H1 (cell line): Measurements from ENCODE around the gene SLC27A1. TPM values are rescaled to one million over a fixed set of nuclear protein-coding genes. Genes with fewer than 3 reads are reported as not detected.

Experiments
- CTCF ChIA-PET: fragments of 300-600 bp; sonication (Branson Sonifier 250); formaldehyde crosslinking; loops from one replicate; lab custom pipeline; 2021; ENCODE audit not compliant: partially characterized antibody; lab: Charles Lee
- POLR2A ChIA-PET: fragments of 300-600 bp; sonication (Branson Sonifier 250); formaldehyde crosslinking; loops from one replicate; lab custom pipeline; 2021; ENCODE audit warnings: inconsistent platforms; ENCODE audit not compliant: partially characterized antibody; lab: Charles Lee
- DNase-seq, 2 experiments: peaks; one replicate each; pipeline versions ENCODE4 v3.0.0 to v3.0.0-alpha.2; 2010 to 2022; ENCODE audit warnings: low spot score in 2 of 2, low read depth in 1 of 2, mixed read lengths in 1 of 2
- FAIRE-seq: peaks from 2 replicates; lab custom pipeline; 2011; peaks lifted over from hg19 to GRCh38; lab: Jason Lieb, UNC
- H2AFZ ChIP-seq: 2 replicates; pipeline ENCODE4 v1.8.1; 2012; ENCODE audit warnings: low read length, inconsistent platforms
- H2AK5ac ChIP-seq: 2 replicates; pipeline ENCODE4 v1.6.1; 2013; ENCODE audit warnings: low read depth, low read length
- H2BK120ac ChIP-seq: replicated peaks from 2 replicates; pipeline ENCODE3; 2013; ENCODE audit warnings: low read depth, low read length, inconsistent platforms
- H2BK12ac ChIP-seq: 2 replicates; pipeline ENCODE4 v1.6.1; 2013; ENCODE audit warnings: low read depth, low read length
- H2BK15ac ChIP-seq: 2 replicates; pipeline ENCODE4 v1.6.1; 2013; ENCODE audit warnings: low read length
- H2BK20ac ChIP-seq: 2 replicates; pipeline ENCODE4 v1.6.1; 2013; ENCODE audit warnings: low read length
- H2BK5ac ChIP-seq: 2 replicates; pipeline ENCODE4 v1.6.1; 2013; ENCODE audit warnings: low read depth, low read length
- H3K14ac ChIP-seq: 2 replicates; pipeline ENCODE4 v1.6.1; 2013; ENCODE audit warnings: inconsistent platforms; ENCODE audit not compliant: insufficient read length
- H3K18ac ChIP-seq: 2 replicates; pipeline ENCODE4 v1.6.1; 2013; ENCODE audit warnings: low read length; ENCODE audit errors: extremely low read depth
- H3K23ac ChIP-seq: 2 replicates; pipeline ENCODE4 v1.6.1; 2013; ENCODE audit warnings: inconsistent platforms; ENCODE audit not compliant: insufficient read length
- H3K23me2 ChIP-seq: 2 replicates; pipeline ENCODE4 v1.6.1; 2013; ENCODE audit warnings: low read depth, low read length
- H3K27ac ChIP-seq: 2 replicates; pipeline ENCODE4 v1.6.1; 2011; ENCODE audit warnings: low read depth, low read length, inconsistent platforms
- H3K27me3 ChIP-seq, 4 experiments: replicated peaks in 1 of 4; 1 replicate in 1 of 4; 2 replicates in 3 of 4; pipeline versions ENCODE4 v1.6.1 to v1.8.1; 2011 to 2013; ENCODE audit warnings: low read length in 3 of 4, mild to moderate bottlenecking in 3 of 4, inconsistent platforms in 2 of 4, mixed read lengths in 2 of 4, moderate library complexity in 1 of 4; ENCODE audit not compliant: control insufficient read depth in 3 of 4, insufficient read depth in 3 of 4; ENCODE audit errors: extremely low read depth in 1 of 4
- H3K36me3 ChIP-seq, 4 experiments: 2 replicates each; pipeline versions ENCODE4 v1.6.1 to v1.8.1; 2011 to 2013; ENCODE audit warnings: mild to moderate bottlenecking in 4 of 4, low read length in 3 of 4, moderate library complexity in 2 of 4, control low read depth in 1 of 4, inconsistent platforms in 1 of 4; ENCODE audit not compliant: insufficient read depth in 4 of 4, control insufficient read depth in 2 of 4
- H3K4ac ChIP-seq: replicated peaks from 2 replicates; pipeline ENCODE3; 2013; ENCODE audit warnings: low read length, low read depth, mixed read lengths, inconsistent platforms; ENCODE audit not compliant: insufficient read length
- H3K4me1 ChIP-seq, 4 experiments: replicated peaks in 1 of 4; 1 replicate in 1 of 4; 2 replicates in 3 of 4; pipeline versions ENCODE4 v1.6.1 to v1.8.1; 2011 to 2013; ENCODE audit warnings: low read length in 3 of 4, inconsistent platforms in 2 of 4, mixed read lengths in 1 of 4; ENCODE audit not compliant: insufficient read depth in 4 of 4, control insufficient read depth in 3 of 4
- H3K4me2 ChIP-seq, 2 experiments: 2 replicates each; pipeline versions ENCODE4 v1.6.1 to v1.8.1; 2011 to 2013; ENCODE audit warnings: low read depth in 2 of 2, low read length in 2 of 2, control low read depth in 1 of 2, inconsistent platforms in 1 of 2, mild to moderate bottlenecking in 1 of 2; ENCODE audit not compliant: insufficient read depth in 1 of 2
- H3K4me3 ChIP-seq, 4 experiments: fragments of 200-600, 300-600 bp in 1 of 4; sonication (generic), shearing (Covaris generic), sonication (Bioruptor Twin) in 1 of 4; 2 replicates each; pipeline versions ENCODE4 v1.5.1 to v1.8.1; 2011 to 2016; ENCODE audit warnings: low read length in 4 of 4, low read depth in 3 of 4, control low read depth in 2 of 4, inconsistent platforms in 2 of 4, mild to moderate bottlenecking in 2 of 4, mixed read lengths in 1 of 4, moderate library complexity in 1 of 4; ENCODE audit not compliant: insufficient read depth in 2 of 4; ENCODE audit errors: extremely low read depth in 1 of 4
- H3K56ac ChIP-seq: replicated peaks from 2 replicates; pipeline ENCODE3; 2013; ENCODE audit warnings: low read depth, mild to moderate bottlenecking, mixed read lengths, low read length, inconsistent platforms; ENCODE audit not compliant: insufficient read length
- H3K79me1 ChIP-seq: 2 replicates; pipeline ENCODE4 v1.6.1; 2013; ENCODE audit warnings: low read depth, low read length, control low read depth
- H3K79me2 ChIP-seq, 2 experiments: 2 replicates each; pipeline versions ENCODE4 v1.6.1 to v1.8.1; 2012 to 2013; ENCODE audit warnings: low read length in 2 of 2, mild to moderate bottlenecking in 2 of 2, inconsistent platforms in 1 of 2; ENCODE audit not compliant: insufficient read depth in 2 of 2, control insufficient read depth in 1 of 2
- H3K9ac ChIP-seq, 4 experiments: replicated peaks in 1 of 4; 1 replicate in 1 of 4; 2 replicates in 3 of 4; pipeline versions ENCODE4 v1.6.1 to v1.8.1; 2011 to 2013; ENCODE audit warnings: low read depth in 3 of 4, low read length in 3 of 4, control low read depth in 2 of 4, mild to moderate bottlenecking in 2 of 4, moderate library complexity in 2 of 4, inconsistent platforms in 1 of 4; ENCODE audit errors: extremely low read depth in 1 of 4
- H3K9me3 ChIP-seq, 2 experiments: 2 replicates each; pipeline versions ENCODE4 v1.6.1 to v1.8.1; 2012 to 2013; ENCODE audit warnings: mild to moderate bottlenecking in 2 of 2, moderate library complexity in 2 of 2, control low read depth in 1 of 2, inconsistent platforms in 1 of 2, low read depth in 1 of 2, low read length in 1 of 2, mixed read lengths in 1 of 2; ENCODE audit not compliant: insufficient read depth in 2 of 2
- H4K20me1 ChIP-seq, 2 experiments: replicated peaks in 1 of 2; 2 replicates each; pipeline versions ENCODE3 to v1.8.1; 2011 to 2013; ENCODE audit warnings: inconsistent platforms in 2 of 2, low read length in 2 of 2, mild to moderate bottlenecking in 1 of 2; ENCODE audit not compliant: insufficient read depth in 2 of 2, control insufficient read depth in 1 of 2
- H4K5ac ChIP-seq: 2 replicates; pipeline ENCODE4 v1.6.1; 2013; ENCODE audit warnings: low read length, low read depth, mixed read lengths, inconsistent platforms; ENCODE audit not compliant: insufficient read length
- H4K8ac ChIP-seq: 2 replicates; pipeline ENCODE4 v1.8.0; 2013; ENCODE audit warnings: mild to moderate bottlenecking, moderate library complexity, low read length, inconsistent platforms; ENCODE audit not compliant: insufficient read depth; ENCODE audit errors: extremely low read depth
- H4K91ac ChIP-seq: replicated peaks from 2 replicates; pipeline ENCODE3; 2013; ENCODE audit warnings: low read length, mixed read lengths, inconsistent platforms; ENCODE audit not compliant: insufficient read length
- ASH2L ChIP-seq: fragments of 200-600, 300-600 bp; sonication (generic); IDR thresholded peaks from one replicate; pipeline ENCODE4 v1.7.1; 2017; ENCODE audit warnings: low read length
- BRCA1 ChIP-seq: IDR thresholded peaks from 2 replicates; pipeline ENCODE4 v1.6.1; 2012; ENCODE audit warnings: low read depth, low read length, improper control_type of control experiment
- CHD1 ChIP-seq: IDR thresholded peaks from 2 replicates; pipeline ENCODE4 v1.6.1; 2012; ENCODE audit warnings: low read depth, low read length, improper control_type of control experiment
- HDAC2 ChIP-seq, 2 experiments: fragments of 300-600 bp in 1 of 2; sonication (generic) in 1 of 2; IDR thresholded peaks; 2 replicates each; pipeline ENCODE4 v1.6.1; 2011 to 2012; ENCODE audit warnings: low read depth in 2 of 2, low read length in 2 of 2, mild to moderate bottlenecking in 2 of 2, moderate library complexity in 2 of 2, borderline replicate concordance in 1 of 2, inconsistent platforms in 1 of 2
- NRF1 ChIP-seq: IDR thresholded peaks from 2 replicates; pipeline ENCODE4 v1.6.1; 2011; ENCODE audit warnings: mild to moderate bottlenecking, low read depth, low read length, improper control_type of control experiment
- WGBS, 2 experiments: shearing (Covaris generic) in 1 of 2; methylation state at CpG; one replicate each; pipeline versions ENCODE4 v1.1.6 to v1.1.7; 2013 to 2015; ENCODE audit warnings: low lambda C conversion rate in 2 of 2, mixed read lengths in 2 of 2, inconsistent platforms in 1 of 2, low coverage in 1 of 2, missing lambda C conversion rate in 1 of 2; ENCODE audit not compliant: insufficient replicate concordance in 2 of 2, insufficient coverage in 1 of 2, insufficient read length in 1 of 2; ENCODE audit errors: extremely low coverage in 1 of 2, missing lambda C conversion rate in 1 of 2; 5-methylcytosine and 5-hydroxymethylcytosine counted together
- polyA plus RNA-seq, 7 experiments: library from polyadenylated mRNA; depleted of rRNA in 3 of 7; stranded (reverse) in 5 of 7; unstranded in 2 of 7; fragments of >200 nt in 5 of 7; fragments of 200-250 nt in 2 of 7; gene quantifications; 1 replicate in 5 of 7; 2 replicates in 1 of 7; 4 replicates in 1 of 7; pipeline versions ENCODE4 v1.2.1 to v1.2.3, GENCODE V29; 2011 to 2013; ENCODE audit warnings: missing spikeins in 2 of 7, mixed read lengths in 2 of 7
- total RNA-seq: library from RNA; stranded (reverse); fragmentation: NEBNext Ultra II Directional; extraction: Animal tissue kit (Norgen Biotek cat#: 25700); gene quantifications from 2 replicates; pipeline ENCODE4 v1.2.1, GENCODE V29; 2021

Gene SLC27A1
- total and polyA plus RNA-seq, 2 of the 8 experiments (the other 6 are each of a cell fraction or from before 2014, with no cell fraction given): 7.5 to 9.1 TPM

DNA sequence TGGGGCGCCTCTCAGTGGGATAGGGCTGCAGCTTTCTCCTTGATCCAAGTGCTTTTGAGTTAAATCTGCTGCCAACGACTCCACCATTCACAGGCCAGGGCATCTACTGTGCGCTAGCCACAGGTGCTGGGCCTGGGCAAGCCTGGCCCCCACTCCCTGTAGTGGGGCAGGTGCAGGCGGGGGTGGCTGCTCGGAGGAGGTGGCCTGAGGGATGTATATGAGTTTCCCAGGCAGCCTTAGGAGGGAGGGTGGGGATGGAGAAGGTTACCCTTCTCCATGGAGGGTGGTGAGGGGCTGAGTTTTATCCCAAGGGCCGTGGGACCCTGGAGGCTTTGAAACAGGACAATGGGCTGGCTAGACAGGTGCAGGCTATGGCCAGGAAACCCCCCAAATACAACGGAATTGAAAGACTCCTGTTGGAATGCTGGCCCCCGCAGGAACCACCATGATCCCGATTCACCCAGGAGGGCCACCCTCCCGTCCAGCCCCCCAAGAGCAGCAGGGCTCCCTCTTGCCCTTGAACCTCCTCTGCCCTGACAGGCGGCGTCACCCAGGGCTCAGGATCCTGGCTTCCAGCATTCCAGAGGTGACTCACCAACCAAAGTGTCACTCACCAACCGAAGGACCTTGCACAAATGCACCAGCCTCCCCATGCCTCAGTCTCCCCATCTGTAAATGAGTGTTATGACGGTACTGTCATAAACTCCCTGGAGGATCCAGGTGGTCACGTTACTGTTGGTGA lies 45.3 kb downstream of the SLC27A1 start:
- no peak overlapping the region for H2BK20ac ChIP-seq
- peaks cover 8% of the 10 kb centered on the region in 2 experiments for H3K9me3 ChIP-seq
- no peaks in the 10 kb centered on the region; a peak in 1 of 7 replicates for H3K27me3 ChIP-seq
- no peak overlapping the region for H4K8ac ChIP-seq
- CTCF ChIA-PET: interaction anchor here (1.3 to 14.0 kb wide), 2 partner anchors 17 to 18 kb away, joined by 3 to 130 read pairs; no protein-coding TSS in a partner anchor
- H3K27ac ChIP-seq: no peak overlapping the region
- H3K23me2 ChIP-seq: peaks cover 3% of the 10 kb centered on the region; the same call in 1 of the 2 replicates
- H2BK12ac ChIP-seq: no peak overlapping the region
- H3K4ac ChIP-seq: no peak overlapping the region
- POLR2A ChIA-PET: interaction anchor here (0.6 to 6.0 kb wide), 5 partner anchors 9 to 354 kb away, joined by 3 to 58 read pairs (median 3); a partner anchor contains a TSS
- H2BK5ac ChIP-seq: no peak overlapping the region
- H3K4me3 ChIP-seq: no peak overlapping the region
- H3K4me2 ChIP-seq: no peak overlapping the region
- H4K91ac ChIP-seq: no peak overlapping the region
- no peak overlapping the region for H4K5ac ChIP-seq
- no peak overlapping the region for H3K56ac ChIP-seq
- H3K36me3 ChIP-seq: peaks cover 6 to 15% (median 9%) of the 10 kb centered on the region in 4 experiments; a peak in 5 of 8 replicates
- peaks cover 0 to 1% of the 10 kb centered on the region in 2 experiments; a peak in 1 of 4 replicates for H3K79me2 ChIP-seq
- no peak overlapping the region for H2AK5ac ChIP-seq
- H4K20me1 ChIP-seq: peaks cover 0 to 2% of the 10 kb centered on the region in 2 experiments
- H2BK120ac ChIP-seq: no peak overlapping the region
- no peak overlapping the region for H3K23ac ChIP-seq
- no peak overlapping the region for H3K9ac ChIP-seq
- H3K14ac ChIP-seq: no peak overlapping the region
- no peak for DNase-seq
- H2BK15ac ChIP-seq: no peak overlapping the region
- TF ChIP-seq NRF1 (no peak), ASH2L (no peak), HDAC2 (IDR thresholded peaks at IDR 0.05; ENCODE audit: borderline replicate concordance in 1 of 2, low read depth in 2 of 2, low read length in 2 of 2) (no peak), BRCA1 (no peak), CHD1 (no peak)
- FAIRE-seq: no peak
- WGBS, 2 experiments: 84% methylated on average over 15 of the region's 15 CpGs; no CpG with 5 or more reads in 1 of the 2 experiments
- peaks cover 0 to 6% (median under 1%) of the 10 kb centered on the region in 4 experiments; a peak in 2 of 7 replicates for H3K4me1 ChIP-seq
- no peak overlapping the region for H3K18ac ChIP-seq
- no peak overlapping the region for H2AFZ ChIP-seq
- H3K79me1 ChIP-seq: no peaks in the 10 kb centered on the region
